HEK293T (cell line): ENCODE data around the gene VPS50.

Experiments
- CTCF ChIA-PET: fragments of 350-600 bp; formaldehyde crosslinking; extraction: SDS; loops from one replicate; lab custom pipeline; 2021; ENCODE audit warnings: antibody characterized with exemption, inconsistent platforms; lab: Yijun Ruan, JAX
- POLR2A ChIA-PET: fragments of 350-600 bp; formaldehyde crosslinking; extraction: SDS; loops from one replicate; lab custom pipeline; 2020; ENCODE audit warnings: antibody characterized with exemption, inconsistent platforms; lab: Yijun Ruan, JAX
- DNase-seq: peaks from one replicate; pipeline ENCODE4 v3.0.0; 2012; ENCODE audit warnings: mixed read lengths; ENCODE audit errors: extremely low spot score
- ARNT ChIP-seq: fragments of 450-650 bp; IDR thresholded peaks from 2 replicates; pipeline ENCODE4 v1.6.1; 2017; ENCODE audit warnings: mild to moderate bottlenecking
- BHLHE40 ChIP-seq: fragments of 450-650 bp; IDR thresholded peaks from 2 replicates; pipeline ENCODE4 v1.6.1; 2016; ENCODE audit warnings: mild to moderate bottlenecking, moderate library complexity, borderline replicate concordance
- CTBP1 ChIP-seq: fragments of 450-650 bp; IDR thresholded peaks from 2 replicates; pipeline ENCODE4 v1.6.1; 2016; ENCODE audit warnings: borderline replicate concordance
- ELF4 ChIP-seq: fragments of 450-650 bp; IDR thresholded peaks from 2 replicates; pipeline ENCODE4 v1.6.1; 2017; ENCODE audit warnings: antibody characterized with exemption
- FOXA1 ChIP-seq: fragments of 450-650 bp; IDR thresholded peaks from 2 replicates; pipeline ENCODE4 v1.6.1; 2016; ENCODE audit warnings: mild to moderate bottlenecking
- FOXK2 ChIP-seq: fragments of 450-650 bp; IDR thresholded peaks from 2 replicates; pipeline ENCODE4 v1.6.1; 2016; ENCODE audit warnings: mild to moderate bottlenecking
- FOXM1 ChIP-seq: fragments of 450-650 bp; IDR thresholded peaks from 2 replicates; pipeline ENCODE4 v1.6.1; 2017; ENCODE audit warnings: mild to moderate bottlenecking, borderline replicate concordance
- HDGF ChIP-seq: fragments of 450-650 bp; IDR thresholded peaks from 2 replicates; pipeline ENCODE4 v1.6.1; 2017; ENCODE audit warnings: antibody characterized with exemption, borderline replicate concordance
- L3MBTL2 ChIP-seq: fragments of 450-650 bp; conservative IDR thresholded peaks from 2 replicates; pipeline ENCODE4 v1.6.1; 2016; ENCODE audit warnings: mild to moderate bottlenecking
- LEF1 ChIP-seq: fragments of 450-650 bp; IDR thresholded peaks from 2 replicates; pipeline ENCODE4 v1.6.1; 2017; ENCODE audit warnings: mild to moderate bottlenecking, borderline replicate concordance
- NFRKB ChIP-seq: fragments of 450-650 bp; IDR thresholded peaks from 2 replicates; pipeline ENCODE4 v1.6.1; 2016; ENCODE audit warnings: mild to moderate bottlenecking, moderate library complexity
- PKNOX1 ChIP-seq: fragments of 450-650 bp; IDR thresholded peaks from 2 replicates; pipeline ENCODE4 v1.6.1; 2016
- SP1 ChIP-seq: fragments of 450-650 bp; IDR thresholded peaks from 2 replicates; pipeline ENCODE4 v1.6.1; 2017
- SUZ12 ChIP-seq: fragments of 450-650 bp; IDR thresholded peaks from 2 replicates; pipeline ENCODE4 v1.6.1; 2016; ENCODE audit warnings: mild to moderate bottlenecking
- TARDBP ChIP-seq: fragments of 450-650 bp; IDR thresholded peaks from 2 replicates; pipeline ENCODE4 v1.6.1; 2016
- ZNF384 ChIP-seq: fragments of 450-650 bp; IDR thresholded peaks from 2 replicates; pipeline ENCODE4 v1.6.1; 2016

Gene VPS50

GRCh38 chr7:93218997-93219827 is 13.0 kb upstream of the VPS50 start:
- no peak for DNase-seq
- TF ChIP-seq TARDBP = no peak
- TF ChIP-seq BHLHE40 = no peak
- TF ChIP-seq L3MBTL2 = no peak
- TF ChIP-seq CTBP1 = no peak
- no peak for TF ChIP-seq LEF1
- TF ChIP-seq NFRKB = no peak
- TF ChIP-seq FOXA1 = no peak
- TF ChIP-seq ELF4 = no peak
- no peak for TF ChIP-seq HDGF
- no peak for TF ChIP-seq SUZ12
- no peak for TF ChIP-seq FOXK2
- TF ChIP-seq ZNF384 = no peak
- TF ChIP-seq SP1 = no peak
- TF ChIP-seq FOXM1 = no peak
- TF ChIP-seq ARNT = no peak
- no peak for TF ChIP-seq PKNOX1
- ChIA-PET CTCF (no interaction called here), POLR2A (no interaction called here)

DNA sequence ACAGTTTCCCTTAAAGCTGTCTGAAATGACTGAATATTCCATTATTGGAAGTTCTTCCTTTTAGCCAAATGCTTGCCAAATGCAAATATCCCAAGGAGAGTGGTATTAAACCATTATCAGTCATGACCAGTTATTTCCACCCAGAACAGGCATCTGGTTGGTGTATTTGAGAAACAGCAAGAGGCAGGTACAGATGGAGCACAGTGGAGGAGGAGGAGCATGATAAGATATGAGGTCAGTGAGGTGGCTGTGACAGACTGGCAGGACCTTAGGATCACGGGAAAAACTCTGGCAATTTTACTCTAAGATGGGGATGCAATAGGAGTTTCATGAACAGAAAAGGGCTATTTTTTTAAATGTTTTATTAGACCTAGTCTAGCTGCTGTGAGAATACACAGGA is 12.3 kb upstream of the VPS50 start:
- DNase-seq = no peak
- no peak for TF ChIP-seq SUZ12
- no peak for TF ChIP-seq CTBP1
- no peak for TF ChIP-seq TARDBP
- no peak for TF ChIP-seq NFRKB
- TF ChIP-seq HDGF = no peak
- no peak for TF ChIP-seq SP1
- TF ChIP-seq LEF1 = no peak
- no peak for TF ChIP-seq ARNT
- no peak for TF ChIP-seq L3MBTL2
- no peak for TF ChIP-seq BHLHE40
- TF ChIP-seq FOXM1 = no peak
- no peak for TF ChIP-seq FOXA1
- no peak for TF ChIP-seq ZNF384
- ChIA-PET POLR2A (interaction anchor here (1.0 kb wide), 1 partner anchor 13 kb away, joined by 6 read pairs; the partner anchor contains the start of gene VPS50), CTCF (no interaction called here)

DNA sequence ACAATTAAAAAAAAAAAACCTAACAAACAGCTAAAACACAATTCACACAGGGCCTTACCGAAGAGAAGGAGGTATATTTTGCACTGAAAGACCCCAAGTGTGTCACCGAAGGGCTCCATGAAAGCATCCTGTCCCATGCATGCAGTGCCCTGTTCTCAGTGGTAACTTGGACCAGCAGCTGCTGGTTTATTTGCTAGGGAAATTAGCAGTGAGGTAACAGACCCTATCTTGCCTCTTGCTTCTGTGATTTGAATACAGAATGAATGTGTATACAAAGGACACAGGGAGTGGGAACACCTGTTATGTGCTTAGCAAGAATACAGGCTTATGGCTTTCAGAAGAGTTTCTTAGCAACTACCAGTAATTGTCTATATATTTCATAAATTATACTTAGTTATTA is 5.9 kb upstream of the VPS50 start, which contains the start of gene HEPACAM2:
Gene HEPACAM2 (minus strand): TSS at position 160 of the 400 bp plus-strand sequence.
- CTCF ChIA-PET = no interaction called here
- DNase-seq = no peak
- TF ChIP-seq CTBP1 = no peak
- no peak for TF ChIP-seq L3MBTL2
- no peak for TF ChIP-seq FOXA1
- no peak for TF ChIP-seq LEF1
- TF ChIP-seq NFRKB = no peak
- TF ChIP-seq BHLHE40 = no peak
- TF ChIP-seq SUZ12 = no peak
- TF ChIP-seq TARDBP = no peak
- TF ChIP-seq SP1 = no peak
- no peak for TF ChIP-seq ELF4
- no peak for TF ChIP-seq ZNF384
- TF ChIP-seq HDGF = no peak
- POLR2A ChIA-PET = no interaction called here

GRCh38 chr7:93228302-93228701 is 3.9 kb upstream of the VPS50 start:
- ChIA-PET CTCF (interaction anchor here (0.8 to 1.6 kb wide), 3 partner anchors 10 to 49 kb away, joined by 3 to 4 read pairs (median 4); no protein-coding TSS in a partner anchor), POLR2A (no interaction called here)
- DNase-seq = peak; percentile 45
- TF ChIP-seq SP1 (no peak), FOXK2 (no peak)

DNA sequence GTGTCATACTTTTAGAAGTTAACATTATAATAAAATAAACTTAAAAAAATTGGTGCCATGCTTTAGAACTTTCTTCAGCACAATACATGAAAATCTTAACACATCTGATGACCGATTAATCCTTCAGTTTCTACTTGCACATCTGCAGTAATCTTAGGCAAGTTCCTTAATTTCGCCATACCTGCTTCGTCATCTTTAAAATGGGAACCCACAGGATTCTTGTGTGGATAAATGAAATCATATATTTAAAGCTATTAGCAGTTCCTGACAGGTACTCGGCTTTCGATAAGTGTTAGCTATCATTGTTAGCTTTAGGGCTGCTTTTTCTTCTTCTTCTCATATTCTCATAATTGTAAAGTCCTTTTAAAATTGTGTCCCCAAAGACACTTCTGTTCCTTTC is 907 bp upstream of the VPS50 start:
- CTCF ChIA-PET = interaction anchor here (1.8 kb wide), 1 partner anchor 15 kb away, joined by 8 read pairs; no protein-coding TSS in a partner anchor

GRCh38 chr7:93232673-93233018 is 480 bp downstream of the VPS50 start:
- ChIA-PET CTCF (interaction anchor here (1.8 kb wide), 1 partner anchor 13 kb away, joined by 8 read pairs; no protein-coding TSS in a partner anchor), POLR2A (interaction anchor here (1.3 to 1.4 kb wide), 3 partner anchors 9 to 14 kb away, joined by 3 to 6 read pairs (median 4); no protein-coding TSS in a partner anchor)
- DNase-seq = peak; percentile 18
- no peak for TF ChIP-seq LEF1
- peak; percentile 54 for TF ChIP-seq PKNOX1

More for the DNA sequence above, 907 bp upstream of the VPS50 start:
- no peak for DNase-seq
- TF ChIP-seq HDGF = no peak
- no peak for TF ChIP-seq NFRKB
- no peak for TF ChIP-seq FOXM1
- no peak for TF ChIP-seq BHLHE40
- no peak for TF ChIP-seq ARNT
- TF ChIP-seq SUZ12 = no peak
- no peak for TF ChIP-seq L3MBTL2
- POLR2A ChIA-PET = interaction anchor here (0.9 to 1.4 kb wide), 4 partner anchors 9 to 15 kb away, joined by 3 to 4 read pairs (median 4); no protein-coding TSS in a partner anchor

DNA sequence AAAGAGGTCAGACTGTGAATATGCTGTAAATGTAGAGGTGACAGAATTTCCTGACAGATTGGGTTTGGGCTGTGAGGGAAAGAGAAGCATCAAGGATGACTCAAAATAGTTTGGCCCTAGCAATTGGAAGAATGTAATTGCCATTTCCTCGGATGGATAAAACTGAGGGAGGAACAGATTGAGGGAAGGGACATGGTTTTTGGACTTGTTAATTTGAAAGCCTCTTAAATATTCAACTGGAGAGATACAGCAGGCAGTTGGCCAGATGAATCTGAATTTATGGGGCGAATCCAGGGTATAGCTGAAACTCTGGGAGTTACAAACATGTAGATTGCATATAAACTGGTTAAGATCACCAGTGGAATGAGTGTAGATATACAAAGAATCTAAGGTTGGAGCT is 3.4 kb downstream of the VPS50 start:
- DNase-seq = no peak
- ChIA-PET POLR2A (no interaction called here), CTCF (no interaction called here)
- TF ChIP-seq TARDBP (no peak), L3MBTL2 (no peak), PKNOX1 (no peak), SP1 (no peak), LEF1 (no peak), NFRKB (no peak), FOXA1 (no peak), SUZ12 (no peak)
